NB4 (cell line): ENCODE data around the gene HS3ST3B1.

Experiments
- MYC ChIP-seq: IDR thresholded peaks from 2 replicates; pipeline ENCODE4 v1.6.1; 2011; ENCODE audit warnings: low read depth, low read length
- TF ChIP-seq, protein P1 (sequence below): IDR thresholded peaks from one replicate; pipeline ENCODE4 v1.5.1; 2012; ENCODE audit warnings: low read depth, low read length

DNA sequence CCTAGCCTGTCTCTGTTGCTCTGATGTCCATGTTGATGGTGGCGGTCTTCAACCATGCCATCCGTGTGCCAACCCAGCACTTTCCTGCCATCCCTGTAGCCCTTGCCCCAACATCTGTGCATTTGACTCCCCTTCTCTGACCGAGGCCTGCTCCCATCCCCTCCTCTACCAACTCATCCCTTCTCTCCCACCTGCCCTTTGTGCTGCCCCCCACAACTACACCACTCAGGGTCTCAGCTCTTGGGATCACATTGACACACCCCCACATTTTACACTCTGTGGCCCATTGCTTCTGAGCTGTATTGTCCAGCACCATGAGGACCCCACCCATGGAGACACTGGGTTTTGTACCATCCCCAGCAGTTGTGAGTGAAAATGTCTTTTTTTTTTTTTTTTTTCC, 11.6 kb downstream of the HS3ST3B1 start:
- no peak for TF ChIP-seq MYC
- TF ChIP-seq, protein P1, sequence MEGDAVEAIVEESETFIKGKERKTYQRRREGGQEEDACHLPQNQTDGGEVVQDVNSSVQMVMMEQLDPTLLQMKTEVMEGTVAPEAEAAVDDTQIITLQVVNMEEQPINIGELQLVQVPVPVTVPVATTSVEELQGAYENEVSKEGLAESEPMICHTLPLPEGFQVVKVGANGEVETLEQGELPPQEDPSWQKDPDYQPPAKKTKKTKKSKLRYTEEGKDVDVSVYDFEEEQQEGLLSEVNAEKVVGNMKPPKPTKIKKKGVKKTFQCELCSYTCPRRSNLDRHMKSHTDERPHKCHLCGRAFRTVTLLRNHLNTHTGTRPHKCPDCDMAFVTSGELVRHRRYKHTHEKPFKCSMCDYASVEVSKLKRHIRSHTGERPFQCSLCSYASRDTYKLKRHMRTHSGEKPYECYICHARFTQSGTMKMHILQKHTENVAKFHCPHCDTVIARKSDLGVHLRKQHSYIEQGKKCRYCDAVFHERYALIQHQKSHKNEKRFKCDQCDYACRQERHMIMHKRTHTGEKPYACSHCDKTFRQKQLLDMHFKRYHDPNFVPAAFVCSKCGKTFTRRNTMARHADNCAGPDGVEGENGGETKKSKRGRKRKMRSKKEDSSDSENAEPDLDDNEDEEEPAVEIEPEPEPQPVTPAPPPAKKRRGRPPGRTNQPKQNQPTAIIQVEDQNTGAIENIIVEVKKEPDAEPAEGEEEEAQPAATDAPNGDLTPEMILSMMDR = no peak
